GM18951 (cell line): ENCODE results near the gene ARHGAP8.

Experiments used
- POLR2A ChIP-seq: IDR thresholded peaks from 4 replicates; pipeline ENCODE4 v1.6.1; 2011; ENCODE audit warnings: mild to moderate bottlenecking; ENCODE audit not compliant: insufficient read length, insufficient read depth; ENCODE audit errors: extremely low read depth
- in situ Hi-C: fragments of 300-500 bp; cut with MboI; formaldehyde crosslinking; loops from one replicate; pipeline ENCODE4 v1.12.0; 2022; ENCODE audit warnings: low sequenced_read_pairs, mixed read lengths, inconsistent platforms; ENCODE audit not compliant: unreplicated experiment

The ARHGAP8 gene

DNA sequence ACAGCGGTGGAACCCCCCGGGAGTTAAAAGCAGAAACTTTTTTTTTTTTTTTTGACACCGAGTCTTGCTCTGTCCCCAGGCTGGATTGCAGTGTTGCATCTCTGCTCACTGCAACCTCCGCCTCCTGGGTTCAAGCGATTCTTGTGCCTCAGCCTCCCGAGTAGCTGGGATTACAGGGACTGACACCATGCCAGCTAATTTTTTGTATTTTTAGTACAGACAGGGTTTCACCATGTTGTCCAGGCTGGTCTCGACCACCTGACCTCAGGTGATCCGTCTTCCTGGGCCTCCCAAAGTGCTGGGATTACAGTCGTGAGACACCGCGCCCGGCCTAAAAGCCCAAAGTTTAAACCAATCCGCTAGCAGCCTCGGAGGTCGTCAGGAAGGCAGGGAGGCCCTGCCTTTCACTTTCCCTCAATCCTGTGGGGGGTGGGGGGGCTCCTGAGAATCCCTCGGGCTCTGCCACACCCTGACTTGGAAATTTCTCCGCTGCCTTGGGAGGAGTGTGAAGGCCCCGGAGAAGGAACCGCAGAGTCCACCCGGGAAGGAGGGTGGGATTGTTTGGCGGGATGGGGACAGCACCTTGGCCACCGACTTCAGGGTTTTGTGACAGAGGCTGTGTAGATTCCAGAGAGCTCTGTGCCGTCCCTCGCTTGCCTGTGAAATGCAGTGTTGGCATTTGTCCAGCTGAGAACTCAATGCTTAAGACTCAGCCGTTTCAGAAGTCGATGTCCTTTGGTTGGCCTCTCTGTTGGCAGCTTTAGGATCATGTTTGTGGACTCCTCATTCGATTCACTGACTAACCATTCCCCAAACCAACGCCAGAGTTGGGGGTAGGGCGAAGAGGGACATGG is 1.0 kb downstream of the ARHGAP8 start:
- in situ Hi-C loops: no loop called here
- no peak for TF ChIP-seq POLR2A

DNA sequence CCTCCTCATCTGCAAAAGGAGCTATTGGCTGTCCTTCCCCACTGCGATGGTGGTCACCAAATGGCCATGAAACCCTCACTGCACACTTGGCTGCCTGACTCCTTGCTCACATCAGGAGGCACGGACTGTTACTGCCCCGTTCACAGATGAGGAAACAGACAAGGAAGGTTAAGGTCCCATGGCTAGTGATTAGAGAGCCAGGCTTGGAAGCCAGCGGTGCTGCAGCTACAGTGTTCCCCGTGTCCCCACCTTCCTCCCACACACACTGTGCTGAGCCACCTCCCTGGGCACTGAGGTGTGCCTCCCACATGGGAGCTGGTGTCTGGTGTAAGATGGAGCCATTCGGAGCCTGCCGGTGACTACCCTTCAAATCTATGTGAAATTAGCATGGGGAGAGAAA is 2.6 kb downstream of the ARHGAP8 start:
- TF ChIP-seq POLR2A: no peak
- in situ Hi-C loops: no loop called here

DNA sequence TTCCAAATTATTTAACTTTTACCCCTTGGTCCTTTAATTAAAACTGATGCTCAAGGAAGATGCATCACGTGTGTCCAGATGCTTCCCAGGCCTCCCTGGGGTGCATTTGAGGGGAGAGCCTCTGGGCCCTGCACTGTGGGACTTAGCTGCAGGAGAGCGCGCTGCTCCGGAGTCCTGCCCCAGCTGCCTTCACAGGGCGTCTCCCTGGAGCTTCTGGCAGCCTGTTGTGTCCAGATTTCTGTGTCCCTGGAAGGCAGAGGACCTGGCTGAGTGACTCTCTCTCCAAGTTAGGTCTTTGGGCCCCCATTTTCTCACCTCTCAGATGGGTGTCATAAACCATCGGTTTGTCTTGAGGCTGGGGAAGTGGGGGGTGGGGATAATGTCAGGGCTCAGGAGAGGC is 3.0 kb downstream of the ARHGAP8 start:
- no peak for TF ChIP-seq POLR2A
- in situ Hi-C loops: no loop called here

DNA sequence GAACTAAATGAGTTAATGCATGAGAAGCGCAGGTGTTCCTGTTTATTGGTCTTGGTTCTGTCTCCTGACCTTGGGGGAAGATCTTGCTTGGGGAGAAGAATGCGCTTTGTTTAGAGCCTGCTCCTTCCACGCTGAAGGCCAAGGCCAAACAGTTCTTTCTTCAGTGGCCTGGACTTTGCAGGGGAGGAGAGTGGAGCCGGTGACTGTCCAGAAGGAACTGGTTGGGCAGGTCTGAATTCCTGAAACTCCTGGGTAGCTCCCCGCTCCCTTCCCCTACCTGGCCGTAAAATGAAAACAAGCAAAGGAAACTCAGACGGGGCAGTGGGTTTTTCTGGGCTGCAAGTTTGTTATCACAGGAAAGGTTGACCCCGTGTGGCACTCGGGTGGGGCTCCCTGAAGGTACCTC is 3.6 kb downstream of the ARHGAP8 start:
- no peak for TF ChIP-seq POLR2A
- in situ Hi-C loops: no loop called here

DNA sequence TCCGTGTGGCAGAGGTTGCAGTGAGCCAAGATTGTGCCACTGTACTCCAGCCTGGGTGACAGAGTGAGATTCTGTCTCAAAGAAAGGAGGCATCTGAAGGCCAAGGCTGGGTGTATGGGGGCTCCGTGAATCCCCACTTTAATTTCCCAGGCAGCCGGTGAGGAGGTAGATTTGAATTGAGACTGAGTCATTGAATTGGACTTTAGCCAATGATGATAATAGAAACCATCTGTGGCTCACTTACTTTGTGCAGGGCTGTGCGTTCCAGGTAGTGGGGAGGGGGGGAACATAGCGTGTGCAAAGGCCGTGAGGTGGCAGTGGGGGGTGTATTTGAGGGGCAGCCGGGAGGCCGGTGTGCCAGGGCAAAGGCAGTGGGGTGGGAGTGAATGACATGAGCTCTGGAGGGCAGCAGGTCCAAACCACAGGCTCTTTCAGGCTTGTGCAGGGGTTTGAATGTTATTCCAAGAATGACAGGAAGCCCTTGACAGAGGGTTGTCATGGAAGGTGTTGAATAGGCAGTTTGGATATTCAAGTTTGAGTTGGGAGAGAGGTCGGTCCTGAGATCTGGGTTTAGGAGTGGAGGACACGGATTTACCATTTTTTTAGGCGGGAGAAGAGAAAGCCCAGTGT is 6.1 kb downstream of the ARHGAP8 start:
- in situ Hi-C loops: no loop called here
- no peak for TF ChIP-seq POLR2A

DNA sequence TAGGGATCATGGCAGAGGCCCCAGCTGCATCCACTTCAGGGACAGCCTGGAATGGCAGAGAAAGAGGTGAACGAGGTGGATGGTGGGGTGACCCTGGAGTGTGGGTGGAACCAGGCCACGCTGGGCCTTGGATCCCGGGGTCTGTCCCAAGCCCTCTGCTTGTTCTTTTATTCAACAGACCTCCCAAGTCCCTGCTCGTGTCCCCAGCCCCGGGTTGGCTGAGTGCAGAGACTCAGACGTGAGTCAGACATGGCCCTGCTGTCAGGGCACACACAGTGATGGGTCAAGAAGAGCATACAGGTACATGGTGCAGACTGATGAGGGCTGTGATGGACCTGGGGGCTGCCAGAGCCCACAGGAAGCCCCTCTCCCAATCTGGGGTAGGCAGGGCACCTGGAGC is 6.6 kb downstream of the ARHGAP8 start:
- no peak for TF ChIP-seq POLR2A
- in situ Hi-C loops: no loop called here

DNA sequence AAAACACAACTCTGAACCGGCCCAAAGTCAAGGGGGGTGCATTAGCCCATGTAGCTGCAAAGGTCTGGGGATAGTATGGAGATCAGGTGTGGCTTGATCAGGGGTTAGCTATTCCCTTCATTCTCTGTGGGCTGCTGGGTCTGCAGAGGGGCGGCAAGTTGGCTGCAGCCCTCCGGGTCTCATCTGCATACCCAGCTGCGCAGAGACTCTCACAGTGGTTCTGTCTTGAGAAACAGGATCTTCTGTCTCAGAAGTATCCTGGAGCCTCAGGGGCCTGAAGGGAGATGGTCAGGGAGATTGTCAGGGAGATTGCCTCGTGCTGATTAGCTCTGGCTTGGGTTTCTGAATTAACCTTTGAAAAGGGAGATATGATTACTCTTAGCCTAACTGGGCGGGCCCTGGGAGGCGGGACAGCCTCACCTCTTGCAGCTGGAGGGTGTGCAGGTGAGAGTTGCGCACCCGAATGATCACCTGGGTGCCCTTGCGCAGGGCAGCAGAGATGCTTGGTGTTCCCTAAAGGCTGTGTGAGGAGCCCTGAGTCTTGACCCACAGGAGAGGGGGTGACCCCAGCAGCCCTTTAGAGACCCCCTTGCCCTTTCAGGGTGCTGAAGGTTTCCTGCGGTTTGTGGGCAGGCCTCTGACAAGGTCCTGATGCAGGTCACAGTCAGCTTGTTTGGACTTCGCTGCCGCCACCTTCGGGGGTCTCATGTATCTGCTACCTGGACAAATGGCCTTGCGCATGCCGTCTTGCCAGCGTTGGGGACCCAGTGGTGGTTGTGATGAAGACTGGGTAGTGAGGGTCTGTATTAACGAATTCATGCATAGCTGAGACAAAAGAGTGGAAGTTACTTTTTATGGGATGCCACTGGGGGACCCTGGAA is 7.3 kb downstream of the ARHGAP8 start:
- TF ChIP-seq POLR2A: no peak
- in situ Hi-C loops: no loop called here

DNA sequence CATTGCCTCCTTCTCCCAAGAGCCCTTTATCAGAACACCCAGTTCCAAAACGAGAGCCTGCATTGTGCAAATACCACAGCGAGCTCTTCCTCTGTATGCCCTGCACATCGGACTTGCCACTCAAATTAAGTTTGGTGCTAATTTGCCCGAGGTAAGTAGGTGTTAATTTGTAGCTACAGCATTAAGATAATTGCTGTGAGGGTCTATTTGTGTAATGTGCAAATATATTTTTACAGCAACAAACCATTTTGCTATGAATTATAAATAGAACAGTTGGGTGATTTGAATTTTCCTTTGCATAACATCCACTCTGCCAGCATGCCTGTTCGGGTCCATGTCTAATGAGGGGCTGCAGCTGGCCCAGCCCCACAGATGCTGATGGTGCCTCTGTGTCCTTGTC is 8.1 kb downstream of the ARHGAP8 start:
- TF ChIP-seq POLR2A: no peak
- in situ Hi-C loops: no loop called here

DNA sequence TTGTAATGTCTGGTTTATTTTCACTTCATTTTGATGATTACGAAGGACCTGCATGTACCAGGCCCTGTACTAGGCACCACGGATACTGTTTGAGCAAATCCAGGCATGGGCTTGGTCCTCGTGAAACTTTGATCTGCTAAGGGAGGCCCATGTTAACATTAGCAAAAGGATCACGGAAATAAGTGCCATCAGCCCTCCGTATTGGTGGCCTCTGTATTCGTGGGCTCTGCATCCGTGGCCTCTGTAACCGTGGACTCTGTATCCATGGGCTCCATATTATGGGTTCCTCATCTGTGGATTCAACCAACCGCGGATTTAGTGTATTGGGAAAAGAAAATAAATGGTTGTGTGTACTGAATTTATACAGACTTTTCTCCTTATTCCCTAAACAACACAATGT is 8.7 kb downstream of the ARHGAP8 start:
- in situ Hi-C loops: no loop called here
- TF ChIP-seq POLR2A: no peak

DNA sequence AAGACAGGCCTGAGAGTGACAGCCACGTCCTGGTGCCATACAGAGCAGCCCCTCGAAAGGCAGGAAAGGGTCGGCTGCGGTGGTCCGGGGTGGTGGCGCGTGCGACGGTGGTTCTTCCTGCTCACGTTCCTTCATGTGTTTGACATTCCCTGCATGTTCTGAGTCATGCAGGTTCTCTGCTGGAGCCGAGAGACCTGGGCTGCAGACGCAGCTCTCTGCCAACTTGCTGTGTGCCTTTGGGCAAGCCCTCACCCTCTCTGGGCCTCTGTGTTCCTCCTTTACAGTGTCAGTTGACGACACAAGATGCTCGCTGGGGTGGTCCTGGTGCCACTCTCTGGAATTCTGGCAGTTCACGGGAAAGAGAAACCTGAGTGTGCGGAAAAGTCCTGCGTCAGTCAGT is 12.0 kb downstream of the ARHGAP8 start:
- in situ Hi-C loops: no loop called here

DNA sequence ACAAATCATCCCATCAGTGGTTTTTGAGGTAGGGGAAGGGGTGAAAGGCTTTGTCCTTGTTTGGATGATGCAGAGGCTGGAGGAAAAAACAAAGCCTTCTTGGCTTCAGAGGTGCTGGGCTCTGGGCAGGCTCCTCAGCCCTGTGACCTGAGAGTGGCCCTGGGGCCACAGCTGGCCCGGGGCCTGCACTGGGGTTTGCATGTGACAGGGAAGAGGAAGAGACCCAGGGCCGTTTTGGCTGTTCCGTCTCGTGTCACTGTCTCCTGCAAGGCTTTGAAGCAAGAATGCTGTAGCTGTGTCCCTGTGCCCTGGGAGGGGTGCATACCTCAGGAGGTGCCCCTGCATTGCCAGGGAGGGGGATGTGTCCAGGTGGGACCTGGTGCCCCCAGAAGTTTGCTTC is 12.6 kb downstream of the ARHGAP8 start:
- in situ Hi-C loops: no loop called here
- TF ChIP-seq POLR2A: no peak

More for the DNA sequence above, 12.0 kb downstream of the ARHGAP8 start:
- no peak for TF ChIP-seq POLR2A

DNA sequence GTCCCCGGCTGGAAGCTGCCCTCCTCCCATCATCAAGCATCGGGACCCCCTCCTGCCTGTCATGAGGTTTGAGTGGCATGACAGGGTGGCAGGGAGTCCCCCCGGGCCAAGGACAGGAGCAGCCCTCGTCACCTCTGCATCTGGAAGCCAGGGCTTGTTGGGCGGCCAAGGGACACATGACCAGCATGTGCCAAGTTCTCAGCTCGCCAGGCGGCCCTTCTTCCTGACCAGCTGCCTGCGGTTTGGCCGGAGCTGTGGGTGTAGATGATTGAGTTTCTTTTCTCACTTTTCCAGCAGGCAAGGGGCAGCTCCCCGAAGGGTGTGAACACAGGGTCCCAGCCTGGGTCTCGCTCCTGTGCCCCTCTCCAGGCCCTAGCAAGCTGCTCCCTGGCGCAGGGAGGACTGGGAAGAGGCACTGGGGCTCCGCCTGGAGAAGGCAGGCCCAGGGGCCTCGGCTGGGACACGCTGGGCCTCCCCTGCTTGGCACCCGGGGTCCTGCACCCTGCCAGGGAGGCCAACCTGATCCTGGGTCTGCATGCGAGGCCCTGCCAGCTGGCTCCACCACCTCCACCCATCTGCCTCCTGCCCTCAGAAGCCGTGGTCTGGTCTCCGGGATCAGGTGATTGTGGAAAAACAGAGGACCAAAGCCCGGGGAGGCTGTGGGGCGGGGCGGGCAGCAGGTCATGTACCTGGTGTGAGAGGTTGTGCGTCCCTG is 13.4 kb downstream of the ARHGAP8 start:
- in situ Hi-C loops: no loop called here
- TF ChIP-seq POLR2A: no peak

DNA sequence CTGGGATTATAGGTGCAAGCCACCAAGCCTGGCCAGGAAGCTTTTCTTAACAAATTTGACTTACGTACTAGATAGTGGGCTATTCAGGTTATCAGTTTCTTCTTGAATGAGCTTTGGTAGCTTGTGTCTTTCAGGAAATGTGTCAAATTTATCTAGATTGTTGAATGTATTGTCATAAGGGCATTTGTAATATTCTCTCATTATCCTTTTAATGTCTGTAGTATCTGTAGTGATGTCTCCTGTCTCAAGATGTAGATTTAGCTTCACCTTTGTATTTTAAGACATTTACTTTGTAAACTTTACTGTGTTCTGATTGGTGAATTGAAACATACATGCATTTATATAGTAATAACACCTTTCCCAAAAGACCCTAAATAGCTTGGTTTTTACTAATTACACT is 20.7 kb downstream of the ARHGAP8 start:
- no peak for TF ChIP-seq POLR2A
- in situ Hi-C loops: no loop called here
